ENCODE data around the gene AGTRAP.

DNA sequence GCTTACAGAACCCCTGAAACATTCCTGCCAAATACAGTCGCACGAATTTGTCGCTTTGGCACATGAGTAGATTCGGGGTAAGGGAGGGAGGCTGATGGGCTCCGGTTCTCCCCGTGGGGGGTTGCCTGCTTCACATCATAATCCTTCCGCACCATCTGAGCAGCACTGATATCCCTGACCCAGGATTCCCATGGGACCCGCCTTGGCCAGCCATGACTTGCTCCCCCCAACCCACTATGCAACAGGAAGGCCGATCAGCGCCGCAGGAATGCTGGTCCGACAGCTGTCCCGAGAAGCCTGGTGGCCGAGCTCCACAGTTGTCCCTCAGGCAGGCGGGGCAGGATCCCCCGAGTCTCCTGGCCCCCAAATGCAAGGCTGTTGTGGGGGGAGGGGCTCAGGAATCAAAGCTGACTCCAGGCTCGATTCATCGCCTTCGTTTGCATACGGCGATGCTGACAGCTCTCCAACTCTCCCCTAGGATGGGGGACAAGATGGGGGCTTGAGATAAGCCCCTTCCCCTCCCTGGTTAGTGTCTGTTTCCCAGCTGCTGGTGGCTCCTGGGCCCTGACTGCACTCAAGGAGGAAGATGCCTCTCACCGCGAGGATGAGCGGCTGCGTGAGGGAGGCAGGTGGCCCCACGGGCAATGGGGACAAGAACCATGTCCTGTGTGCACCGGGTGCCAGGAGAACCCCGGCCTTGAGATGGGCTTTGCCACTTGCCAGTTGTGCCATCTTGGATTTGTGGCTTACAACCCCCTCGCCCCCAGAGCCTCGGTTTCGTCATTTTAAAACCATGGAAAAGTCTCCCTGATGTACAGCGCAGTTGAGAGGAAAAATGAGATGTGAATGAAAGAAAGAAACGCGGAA lies 35.1 kb upstream of the AGTRAP start:
- no peak for TF ChIP-seq CTCF (IDR thresholded peaks at IDR 0.05)
- TF ChIP-seq POLR2A (IDR thresholded peaks at IDR 0.05), result no peak
- no peak for TF ChIP-seq EP300 (IDR thresholded peaks at IDR 0.05)

All from ovary (tissue), 3 donors.